BJ (cell line): ENCODE data around the gene TRPC1. TPM values are rescaled to one million over a fixed set of nuclear protein-coding genes. Genes with fewer than 3 reads are reported as not detected.

ENCODE experiments used
- CTCF ChIA-PET: fragments of 350-600 bp; formaldehyde crosslinking; extraction: SDS; loops from one replicate; lab custom pipeline; 2021; ENCODE audit warnings: antibody characterized with exemption, inconsistent platforms; lab: Yijun Ruan, JAX
- POLR2A ChIA-PET: fragments of 300-600 bp; sonication (Branson Sonifier 250); formaldehyde crosslinking; extraction: SDS; loops from one replicate; lab custom pipeline; 2021; ENCODE audit warnings: antibody characterized with exemption; lab: Charles Lee
- DNase-seq: peaks from one replicate; pipeline ENCODE4 v3.0.0-alpha.2; 2011; ENCODE audit warnings: low read depth
- H3K27me3 ChIP-seq: 2 replicates; pipeline ENCODE4 v1.6.0; 2011; ENCODE audit warnings: low read length; ENCODE audit not compliant: control insufficient read depth, insufficient read depth
- H3K36me3 ChIP-seq: 2 replicates; pipeline ENCODE4 v1.5.1; 2011; ENCODE audit warnings: low read length; ENCODE audit not compliant: control insufficient read depth, insufficient read depth
- H3K4me3 ChIP-seq: 2 replicates; pipeline ENCODE4 v1.5.1; 2011; ENCODE audit warnings: low read depth, mild to moderate bottlenecking, control low read depth, low read length
- CTCF ChIP-seq: IDR thresholded peaks from 2 replicates; pipeline ENCODE4 v1.5.1; 2011; ENCODE audit warnings: low read depth, mild to moderate bottlenecking, control low read depth, inconsistent platforms, low read length, moderate library complexity; ENCODE audit not compliant: insufficient read depth
- polyA plus RNA-seq: library from polyadenylated mRNA; depleted of rRNA; stranded (reverse); fragments of >200 nt; gene quantifications from 2 replicates; pipeline ENCODE4 v1.2.3, GENCODE V29; 2011

TRPC1 gene
- polyA plus RNA-seq, 1 experiment: 3.7 TPM

GRCh38 chr3:142754494-142754893 is 30.7 kb downstream of the TRPC1 start:
- CTCF ChIA-PET: no interaction called here
- H3K4me3 ChIP-seq: no peak overlapping the region
- TF ChIP-seq CTCF: no peak
- H3K36me3 ChIP-seq: no peaks in the 10 kb centered on the region
- no peaks in the 10 kb centered on the region for H3K27me3 ChIP-seq
- POLR2A ChIA-PET: no interaction called here
- DNase-seq: no peak

- no peak for TF ChIP-seq CTCF
- Histone ChIP-seq H3K27me3 (no peaks in the 10 kb centered on the region), H3K36me3 (no peaks in the 10 kb centered on the region), H3K4me3 (no peak overlapping the region)
- ChIA-PET CTCF (no interaction called here), POLR2A (no interaction called here)
- no peak for DNase-seq
Observed at GRCh38 chr3:142768338-142768737, 44.5 kb downstream of the TRPC1 start.

- no peak for TF ChIP-seq CTCF
- H3K36me3 ChIP-seq: no peaks in the 10 kb centered on the region
- ChIA-PET POLR2A (no interaction called here), CTCF (no interaction called here)
- no peak for DNase-seq
- H3K27me3 ChIP-seq: no peaks in the 10 kb centered on the region
- H3K4me3 ChIP-seq: no peak overlapping the region
Observed at GRCh38 chr3:142777927-142778326, 54.1 kb downstream of the TRPC1 start.

- ChIA-PET POLR2A (no interaction called here), CTCF (no interaction called here)
Observed at GRCh38 chr3:142778541-142778940, 54.7 kb downstream of the TRPC1 start.

GRCh38 chr3:142779591-142779990 is 55.8 kb downstream of the TRPC1 start:
- CTCF ChIA-PET: no interaction called here

More at GRCh38 chr3:142778541-142778940, 54.7 kb downstream of the TRPC1 start:
- no peak for DNase-seq
- no peak overlapping the region for H3K4me3 ChIP-seq
- no peak for TF ChIP-seq CTCF
- H3K36me3 ChIP-seq: no peaks in the 10 kb centered on the region
- no peaks in the 10 kb centered on the region for H3K27me3 ChIP-seq

More at GRCh38 chr3:142779591-142779990, 55.8 kb downstream of the TRPC1 start:
- Histone ChIP-seq H3K27me3 (no peaks in the 10 kb centered on the region), H3K4me3 (no peak overlapping the region), H3K36me3 (no peaks in the 10 kb centered on the region)
- TF ChIP-seq CTCF: no peak
- DNase-seq: no peak
- POLR2A ChIA-PET: no interaction called here
